Measurements from ENCODE around the gene DND1.

DNA sequence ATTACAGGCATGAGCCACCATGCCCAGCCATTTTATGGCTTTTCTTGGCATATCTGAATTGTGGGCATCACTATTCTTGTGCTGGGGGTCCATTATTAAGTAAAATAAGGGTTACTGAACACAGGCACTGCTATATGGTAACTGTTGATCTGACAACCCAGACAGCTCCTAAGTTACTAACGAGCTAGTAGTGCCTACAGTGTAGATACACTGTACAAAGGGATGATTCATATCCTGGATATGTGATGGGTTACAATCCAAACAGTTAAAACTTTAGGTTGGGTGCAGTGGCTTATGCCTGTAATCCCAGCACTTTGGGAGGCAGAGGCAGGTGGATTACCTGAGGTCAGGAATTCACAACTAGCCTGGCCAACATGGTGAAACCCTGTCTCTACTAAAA lies 44.7 kb downstream of the DND1 start:
- TF ChIP-seq ZNF317 (CRISPR knock-in tag; IDR thresholded peaks at IDR 0.05; ENCODE audit: borderline replicate concordance, low read depth), result no peak
- TF ChIP-seq, protein P1, sequence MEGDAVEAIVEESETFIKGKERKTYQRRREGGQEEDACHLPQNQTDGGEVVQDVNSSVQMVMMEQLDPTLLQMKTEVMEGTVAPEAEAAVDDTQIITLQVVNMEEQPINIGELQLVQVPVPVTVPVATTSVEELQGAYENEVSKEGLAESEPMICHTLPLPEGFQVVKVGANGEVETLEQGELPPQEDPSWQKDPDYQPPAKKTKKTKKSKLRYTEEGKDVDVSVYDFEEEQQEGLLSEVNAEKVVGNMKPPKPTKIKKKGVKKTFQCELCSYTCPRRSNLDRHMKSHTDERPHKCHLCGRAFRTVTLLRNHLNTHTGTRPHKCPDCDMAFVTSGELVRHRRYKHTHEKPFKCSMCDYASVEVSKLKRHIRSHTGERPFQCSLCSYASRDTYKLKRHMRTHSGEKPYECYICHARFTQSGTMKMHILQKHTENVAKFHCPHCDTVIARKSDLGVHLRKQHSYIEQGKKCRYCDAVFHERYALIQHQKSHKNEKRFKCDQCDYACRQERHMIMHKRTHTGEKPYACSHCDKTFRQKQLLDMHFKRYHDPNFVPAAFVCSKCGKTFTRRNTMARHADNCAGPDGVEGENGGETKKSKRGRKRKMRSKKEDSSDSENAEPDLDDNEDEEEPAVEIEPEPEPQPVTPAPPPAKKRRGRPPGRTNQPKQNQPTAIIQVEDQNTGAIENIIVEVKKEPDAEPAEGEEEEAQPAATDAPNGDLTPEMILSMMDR (IDR thresholded peaks at IDR 0.05), result no peak
- no peak for TF ChIP-seq NFYB (CRISPR knock-in tag; conservative IDR thresholded peaks at IDR 0.05; ENCODE audit: low read depth)
- no peak for TF ChIP-seq ZBTB43 (CRISPR knock-in tag; IDR thresholded peaks at IDR 0.05)
- no peak for TF ChIP-seq ESRRA (CRISPR knock-in tag; IDR thresholded peaks at IDR 0.05; ENCODE audit: borderline replicate concordance)
- TF ChIP-seq STAT6 (CRISPR knock-in tag; conservative IDR thresholded peaks at IDR 0.05; ENCODE audit: low read depth), result no peak
- TF ChIP-seq, protein P2, sequence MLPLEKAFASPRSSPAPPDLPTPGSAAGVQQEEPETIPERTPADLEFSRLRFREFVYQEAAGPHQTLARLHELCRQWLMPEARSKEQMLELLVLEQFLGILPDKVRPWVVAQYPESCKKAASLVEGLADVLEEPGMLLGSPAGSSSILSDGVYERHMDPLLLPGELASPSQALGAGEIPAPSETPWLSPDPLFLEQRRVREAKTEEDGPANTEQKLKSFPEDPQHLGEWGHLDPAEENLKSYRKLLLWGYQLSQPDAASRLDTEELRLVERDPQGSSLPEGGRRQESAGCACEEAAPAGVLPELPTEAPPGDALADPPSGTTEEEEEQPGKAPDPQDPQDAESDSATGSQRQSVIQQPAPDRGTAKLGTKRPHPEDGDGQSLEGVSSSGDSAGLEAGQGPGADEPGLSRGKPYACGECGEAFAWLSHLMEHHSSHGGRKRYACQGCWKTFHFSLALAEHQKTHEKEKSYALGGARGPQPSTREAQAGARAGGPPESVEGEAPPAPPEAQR (CRISPR knock-in tag; IDR thresholded peaks at IDR 0.05), result no peak
- no peak for TF ChIP-seq CREM (CRISPR knock-in tag; IDR thresholded peaks at IDR 0.05)
- no peak for TF ChIP-seq E2F1 (CRISPR knock-in tag; IDR thresholded peaks at IDR 0.05)
- TF ChIP-seq ZBTB21 (CRISPR knock-in tag; IDR thresholded peaks at IDR 0.05; ENCODE audit: borderline replicate concordance), result no peak
- TF ChIP-seq TEAD4 (CRISPR knock-in tag; IDR thresholded peaks at IDR 0.05), result no peak
